ENCODE measurements around the gene RNGTT.
"Not testable (repeated sequence)": the region's sequence is repeated elsewhere in the genome, so short reads cannot be mapped to it uniquely, and the experiment has no call there.

Gene RNGTT

GRCh38 chr6:88969255-88969654, 5.8 kb upstream of the RNGTT start:
- not testable (repeated sequence) for DNase-seq

DNA sequence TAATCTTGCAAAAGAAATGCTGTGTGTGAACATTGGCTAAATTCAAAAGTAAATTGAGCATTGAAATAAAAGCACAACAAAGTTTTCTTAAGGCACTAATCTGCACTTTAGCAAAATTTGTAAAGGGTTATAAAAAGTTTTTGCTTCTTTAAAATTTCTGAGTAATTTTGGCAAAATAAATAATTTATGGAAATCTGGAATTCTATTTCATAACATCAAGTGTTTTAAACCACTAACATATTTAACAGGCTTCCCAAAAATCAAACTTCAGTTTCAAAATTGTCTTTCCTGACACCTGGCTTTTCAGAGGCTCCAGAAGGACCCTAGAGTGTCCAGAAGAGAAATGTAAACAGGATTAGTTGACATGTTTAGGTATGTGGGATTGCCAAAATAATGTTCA, 4.5 kb upstream of the RNGTT start:
- DNase-seq, result no peak

DNA sequence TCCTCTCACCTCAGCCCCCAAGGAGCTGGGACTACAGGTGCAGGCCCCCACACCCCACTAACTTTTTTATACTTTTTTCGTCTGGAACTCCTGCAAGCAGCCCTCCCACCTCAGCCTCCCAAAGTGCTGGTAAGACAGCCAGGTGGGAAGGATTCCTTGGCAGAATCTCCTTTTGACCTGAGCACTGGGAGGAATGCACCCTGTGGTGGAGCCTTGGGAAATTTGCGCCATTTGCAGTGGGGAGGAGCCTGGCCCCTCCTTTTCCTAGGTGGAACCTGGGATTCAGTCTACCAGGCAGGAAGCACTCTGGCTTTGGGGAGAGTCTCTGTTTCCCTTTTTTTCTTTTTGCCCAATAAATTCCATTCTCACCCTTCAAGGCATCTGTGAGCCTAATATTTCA, 2.3 kb upstream of the RNGTT start:
- no peak for DNase-seq

GRCh38 chr6:88964509-88964908, 1.1 kb upstream of the RNGTT start:
- DNase-seq, result no peak

- DNase-seq, result no peak
Observed at GRCh38 chr6:88958842-88959241, 4.6 kb downstream of the RNGTT start.

DNA sequence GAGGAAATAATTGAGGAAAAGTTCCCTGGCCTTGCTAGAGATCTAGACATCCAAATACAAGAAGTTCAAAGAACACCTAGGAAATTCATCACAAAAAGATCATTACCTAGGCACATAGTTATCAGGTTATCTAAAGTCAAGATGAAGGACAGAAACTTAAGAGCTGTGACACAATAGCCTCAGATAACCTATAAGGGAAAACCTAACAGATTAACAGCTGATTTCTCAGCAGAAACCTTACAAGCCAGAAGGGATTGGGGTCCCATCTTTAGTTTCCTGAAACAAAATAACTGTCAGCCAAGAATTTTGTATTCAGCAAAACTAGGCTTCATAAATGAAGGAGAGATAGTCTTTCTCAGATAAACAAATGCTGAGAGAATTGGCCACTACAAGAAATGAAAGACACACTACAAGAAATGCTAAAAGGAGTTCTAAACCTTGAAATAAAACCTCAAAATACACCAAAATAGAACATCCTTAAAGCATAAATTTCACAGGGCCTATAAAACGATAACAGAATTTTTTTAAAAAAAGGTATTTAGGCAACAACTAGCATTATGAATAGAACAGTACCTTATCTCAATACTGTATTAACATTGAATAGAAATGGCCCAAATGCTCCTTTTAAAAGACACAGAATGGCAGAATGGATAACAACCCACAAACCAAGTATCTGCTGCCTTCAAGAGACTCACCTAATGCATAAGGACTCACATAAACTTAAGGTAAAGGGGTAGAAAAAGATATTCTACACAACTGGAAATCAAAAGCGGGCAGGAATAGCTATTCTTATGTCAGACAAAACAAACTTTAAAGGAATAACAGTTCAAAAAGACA, 9.7 kb downstream of the RNGTT start:
- DNase-seq, result no peak

GRCh38 chr6:88952065-88952704, 11.2 kb downstream of the RNGTT start:
- no peak for DNase-seq

GRCh38 chr6:88945415-88946008, 17.9 kb downstream of the RNGTT start:
- no peak for DNase-seq

DNA sequence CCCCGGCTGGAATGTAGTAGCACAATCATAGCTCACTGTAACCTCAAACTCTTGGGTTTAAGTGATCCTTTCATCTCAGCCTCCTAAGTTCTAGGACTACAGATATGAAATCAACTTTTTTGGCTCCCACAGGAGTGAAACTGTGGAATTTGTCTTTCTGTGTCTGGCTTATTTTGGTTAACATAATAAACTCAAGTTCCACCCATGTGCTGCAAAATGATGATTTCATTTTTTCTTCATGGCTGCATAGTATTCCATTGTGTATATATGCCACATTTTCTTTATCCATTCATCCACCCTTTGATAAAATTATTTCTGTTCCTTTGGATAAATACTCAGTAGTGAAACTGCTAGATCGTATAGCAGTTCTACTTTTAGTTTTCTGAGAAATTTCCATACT, 29.9 kb downstream of the RNGTT start:
- no peak for DNase-seq

DNA sequence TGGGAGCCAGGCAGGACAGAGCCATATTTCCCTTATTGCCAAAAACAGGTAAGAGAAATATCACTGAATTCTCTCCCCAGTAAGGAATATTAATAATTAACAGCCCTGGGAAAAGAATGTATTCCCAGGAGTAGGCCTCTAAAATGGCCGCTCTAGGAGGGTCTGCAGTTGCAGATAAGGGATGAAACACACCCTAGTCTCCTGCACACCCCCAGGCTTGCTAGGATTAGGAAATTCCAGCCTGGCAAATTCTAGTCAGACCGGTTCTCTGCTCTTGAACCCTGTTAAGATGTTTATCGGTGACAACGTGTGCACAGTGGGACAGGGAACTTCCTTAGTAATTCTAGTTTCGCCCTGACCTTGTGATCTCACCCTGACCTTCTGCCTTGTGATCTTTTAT, 31.4 kb downstream of the RNGTT start:
- DNase-seq, result not testable (repeated sequence)

DNA sequence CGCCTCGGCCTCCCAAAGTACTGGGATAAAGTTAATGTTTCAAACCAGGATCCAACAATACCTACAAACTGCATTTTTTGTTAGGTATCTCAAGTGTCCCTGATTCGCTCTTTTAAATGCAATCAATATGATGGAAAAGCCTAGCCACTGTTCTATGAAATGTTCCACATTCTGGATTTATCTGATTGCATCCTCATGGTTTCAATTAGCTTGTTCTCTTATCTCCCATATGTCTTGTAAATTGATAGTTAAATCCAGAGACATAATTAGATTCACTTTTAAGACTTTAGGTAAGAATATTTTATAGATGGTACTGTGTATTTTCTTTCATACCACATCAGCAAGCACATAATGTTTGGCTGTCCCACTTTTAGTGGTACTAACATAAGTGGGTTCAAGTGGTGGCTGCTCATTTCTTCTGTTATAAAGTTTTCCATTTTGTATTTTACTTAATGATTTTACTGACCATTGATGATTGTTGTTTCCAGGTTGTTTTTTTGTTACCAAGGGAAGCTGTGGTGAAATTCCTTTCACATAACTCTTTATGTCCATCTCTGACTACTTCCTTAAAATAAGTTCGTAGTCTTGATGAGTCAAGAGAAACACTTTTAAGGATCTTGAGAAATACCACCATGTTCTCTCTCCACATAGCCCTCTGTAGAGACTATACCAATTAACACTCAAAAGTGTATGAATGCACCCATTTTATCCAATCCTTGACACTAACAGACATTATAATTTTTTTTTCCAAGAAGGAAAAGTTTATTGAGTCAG, 40.5 kb downstream of the RNGTT start:
- no peak for DNase-seq

DNA sequence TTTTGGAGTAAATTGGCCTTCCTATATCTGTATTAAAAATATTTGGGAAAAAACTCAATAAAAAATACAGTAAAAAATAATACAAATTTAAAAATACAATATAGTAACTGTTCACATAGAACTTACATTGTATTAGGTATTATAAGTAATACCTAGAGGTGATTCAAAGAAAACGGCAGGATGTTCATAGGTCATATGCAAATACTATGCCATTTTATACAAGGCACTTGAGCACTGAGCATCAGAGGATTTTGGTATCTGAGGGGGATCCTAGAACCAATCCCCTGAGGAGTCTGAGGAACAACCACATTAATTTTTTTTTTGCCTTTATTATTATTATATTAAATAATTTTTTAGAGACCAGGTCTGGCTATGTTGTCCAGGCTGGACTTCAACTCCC, 41.7 kb downstream of the RNGTT start:
- no peak for DNase-seq

GRCh38 chr6:88920774-88921733, 42.4 kb downstream of the RNGTT start:
- no peak for DNase-seq

- no peak for DNase-seq
Observed at GRCh38 chr6:88920088-88920487, 43.3 kb downstream of the RNGTT start.

GRCh38 chr6:88919032-88919431, 44.4 kb downstream of the RNGTT start:
- DNase-seq, result no peak

GRCh38 chr6:88916615-88917208, 46.7 kb downstream of the RNGTT start:
- DNase-seq, result no peak

- DNase-seq, result no peak
Observed at GRCh38 chr6:88914895-88915598, 48.4 kb downstream of the RNGTT start.

DNA sequence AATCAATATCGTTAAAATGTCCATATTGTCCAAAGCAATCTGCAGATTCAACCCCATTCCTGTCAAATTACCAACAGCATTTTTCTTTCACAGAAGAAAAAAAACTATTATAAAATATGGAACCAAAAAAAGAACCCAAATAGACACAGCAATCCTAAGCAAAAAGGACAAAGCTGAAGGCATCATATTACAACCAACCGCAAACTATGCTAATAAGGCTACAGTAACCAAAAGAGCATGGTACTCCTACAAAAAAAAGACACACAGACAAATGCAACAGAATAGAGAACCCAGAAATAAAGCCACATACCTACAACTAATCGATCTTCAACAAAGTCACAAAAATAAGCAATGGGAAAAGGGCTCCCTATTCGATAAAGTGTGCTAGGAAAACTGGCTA, 49.2 kb downstream of the RNGTT start:
- DNase-seq, result no peak

DNA sequence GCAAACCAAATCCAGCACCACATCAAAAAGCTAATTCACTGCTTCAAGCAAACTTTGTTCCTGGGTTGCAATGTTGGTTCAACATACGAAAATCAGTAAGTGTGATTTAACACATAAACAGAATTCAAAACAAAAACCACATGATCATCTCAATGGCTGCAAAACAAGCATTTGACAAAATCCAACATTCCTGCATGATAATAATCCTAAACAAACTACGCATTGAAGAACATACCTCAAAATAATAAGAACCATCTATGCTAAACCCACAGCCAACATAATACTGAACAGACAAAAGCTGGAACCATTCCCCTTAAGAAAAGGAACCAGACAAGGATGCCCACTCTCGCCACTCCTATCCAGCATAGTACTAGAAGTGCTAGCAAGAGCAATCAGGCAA, 49.9 kb downstream of the RNGTT start:
- DNase-seq, result no peak

DNA sequence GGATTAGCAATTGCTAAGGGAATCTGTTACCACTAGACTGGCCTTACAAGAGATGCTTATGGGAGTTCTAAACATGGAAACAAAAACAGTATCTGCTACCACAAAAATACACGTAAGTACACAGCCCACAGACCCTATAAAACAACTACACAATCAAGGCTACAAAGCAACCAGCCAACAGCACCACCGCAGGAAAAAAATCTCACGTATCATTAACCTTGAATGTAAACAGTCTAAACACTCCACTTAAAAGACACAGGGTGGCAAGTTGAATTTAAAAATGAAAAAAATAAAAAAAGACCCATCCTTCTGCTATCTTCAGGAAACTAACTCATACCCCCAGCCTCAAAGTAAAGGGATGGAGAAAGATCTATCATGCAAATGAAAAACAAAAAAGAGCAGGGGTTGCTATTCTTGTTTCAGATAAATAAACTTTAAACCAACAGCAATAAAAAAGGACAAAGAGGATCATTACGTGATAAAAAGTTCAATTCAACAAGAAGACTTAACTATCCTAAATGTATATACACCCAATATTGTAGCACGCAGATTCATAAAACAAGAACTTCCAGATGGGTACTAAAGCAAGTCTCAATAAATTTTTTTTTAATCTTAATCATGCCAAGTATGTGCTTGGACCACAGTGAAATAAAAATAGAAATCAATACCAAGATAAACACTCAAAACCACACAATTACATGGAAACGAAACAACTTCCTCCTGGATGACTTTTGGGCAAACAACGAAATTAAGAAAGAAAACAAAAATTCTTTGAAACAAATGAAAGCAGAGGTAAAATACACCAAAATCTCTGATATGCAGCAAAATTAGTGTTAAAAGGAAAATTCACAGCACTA, 52.3 kb downstream of the RNGTT start:
- DNase-seq, result no peak

All from NCI-H748 treated with DMSO at 0.1 percent for 48 hours (cell line).